Dedifferentiated amniotic fluid mesenchymal stem cell (primary cell): ENCODE results near the gene RFX2.

Source experiments
- DNase-seq: peaks from one replicate; pipeline ENCODE4 v3.0.0-alpha.2; 2016; ENCODE audit errors: extremely low spot score

The RFX2 gene

DNA sequence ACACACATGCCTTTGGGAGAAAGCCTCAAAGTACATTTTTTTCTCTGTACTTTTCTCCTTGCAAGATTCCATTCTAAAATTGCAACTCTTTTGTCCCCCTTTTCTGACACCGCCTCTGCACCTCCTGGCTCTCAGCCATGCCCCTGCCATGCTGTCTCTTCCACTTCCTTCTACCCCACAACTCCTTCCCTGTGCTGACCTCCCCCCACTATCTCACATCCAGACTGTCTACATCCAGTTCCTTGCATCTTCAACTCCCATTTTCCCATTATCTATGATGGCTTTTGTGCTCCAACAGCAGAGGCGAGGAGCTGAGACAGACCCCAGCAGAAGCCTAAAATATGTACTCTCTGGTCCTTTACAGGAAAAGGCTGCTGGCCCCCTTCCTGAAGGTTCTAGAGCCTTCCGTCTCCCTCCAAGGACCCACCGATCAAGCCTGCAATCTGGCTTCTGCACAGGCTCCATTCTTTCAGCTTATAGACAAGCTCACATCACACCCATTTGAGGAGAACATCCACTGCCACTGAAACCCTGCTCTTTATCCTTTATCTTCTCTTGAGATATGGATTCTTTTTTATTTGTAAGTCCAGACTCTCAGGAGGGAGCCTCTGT, 50.2 kb downstream of the RFX2 start:
- DNase-seq, result no peak

DNA sequence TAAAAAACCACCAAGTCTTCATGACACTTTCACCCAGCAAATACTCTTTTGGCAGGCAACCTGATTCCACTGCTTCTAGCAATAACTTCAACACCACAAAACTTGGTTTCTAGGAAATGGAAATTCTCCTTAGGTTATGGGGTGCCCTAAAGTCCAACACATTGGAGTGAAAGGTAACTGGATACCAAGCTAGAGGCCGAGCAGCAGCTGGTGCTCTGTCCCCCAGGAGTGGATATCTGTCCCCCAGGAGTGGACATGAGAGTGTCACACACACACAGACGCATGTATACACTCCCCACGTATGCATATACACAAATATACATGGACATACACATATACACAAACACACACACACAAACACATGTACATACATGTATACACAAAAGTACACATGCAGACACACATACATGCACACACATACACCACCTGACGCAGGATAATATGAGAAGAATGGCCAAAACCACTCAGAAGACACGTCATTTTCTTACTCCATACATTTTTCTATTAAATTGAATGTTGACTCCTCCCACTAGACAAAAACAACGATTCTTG, 50.8 kb downstream of the RFX2 start:
- DNase-seq, result no peak

DNA sequence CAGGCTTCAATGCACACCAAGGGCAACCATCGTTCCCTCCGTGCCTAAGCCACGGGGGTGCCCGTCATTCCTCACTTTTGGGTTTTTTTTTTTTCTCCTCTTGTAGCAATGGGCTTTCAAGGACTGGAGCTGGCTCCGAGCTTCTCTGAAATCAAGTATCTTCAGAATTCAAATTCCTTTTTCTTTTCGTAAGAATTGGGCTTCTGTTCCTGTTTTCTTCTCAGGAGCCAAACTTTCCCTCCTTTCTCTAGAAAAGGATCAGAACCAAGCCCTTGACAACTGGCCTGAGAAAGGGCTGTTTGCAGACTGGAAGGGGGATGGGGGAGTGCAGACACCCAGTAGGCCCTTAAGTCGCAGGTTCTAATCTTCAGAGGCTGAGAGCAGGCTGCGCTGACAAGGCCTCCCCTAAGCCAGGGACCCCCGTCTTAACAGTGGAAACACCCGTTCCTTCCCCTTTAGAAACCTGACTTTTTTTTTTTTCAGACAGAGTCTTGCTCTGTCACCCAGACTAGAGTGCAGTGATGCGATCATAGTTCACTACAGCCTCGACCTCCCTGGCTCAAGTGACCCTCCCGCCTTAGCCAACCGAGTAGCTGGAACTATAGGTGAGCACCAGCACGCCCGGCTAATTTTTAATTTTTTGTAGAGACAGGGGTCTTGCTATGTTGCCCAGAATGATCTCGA, 51.6 kb downstream of the RFX2 start:
- DNase-seq, result no peak

DNA sequence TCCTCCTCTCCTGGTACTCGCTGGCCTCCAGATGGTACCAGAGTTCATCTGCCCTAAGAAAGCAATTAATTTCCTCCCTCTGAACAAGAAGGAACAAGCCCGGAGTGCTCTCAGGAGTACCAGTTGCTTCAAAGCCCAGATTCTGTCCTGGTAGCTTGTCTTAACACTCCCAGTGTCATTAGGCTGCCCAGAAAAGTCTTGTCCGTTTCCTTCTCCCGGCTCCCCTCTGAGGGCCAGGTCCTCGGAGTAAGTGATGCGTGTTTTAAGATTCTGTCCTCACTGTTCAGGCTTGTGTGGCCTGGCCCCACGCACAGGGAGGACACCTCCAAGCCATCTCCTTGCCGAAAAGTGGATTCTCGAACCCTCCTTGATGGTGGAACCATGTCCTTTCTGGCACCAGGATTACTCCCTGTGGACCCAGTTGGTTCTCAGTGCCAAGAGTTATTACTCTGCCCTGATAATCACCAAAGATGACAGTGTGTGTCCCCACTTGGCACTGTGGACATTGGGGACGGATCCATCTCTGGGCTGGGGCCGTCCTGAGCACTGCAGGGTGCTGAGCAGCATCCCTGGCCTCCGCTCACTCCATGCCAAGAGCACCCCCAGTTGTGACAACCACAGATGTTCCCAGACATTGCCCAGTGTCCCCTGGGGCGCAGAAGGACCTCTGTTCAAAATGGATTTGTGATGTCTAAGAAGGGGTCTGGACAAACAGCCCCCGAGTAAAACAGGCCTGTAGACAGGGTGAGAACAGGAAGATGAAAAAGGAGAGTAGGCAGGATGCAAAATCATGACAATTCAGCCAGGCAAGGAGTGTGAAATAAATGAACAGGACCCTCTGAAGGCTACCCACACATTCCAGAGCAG, 52.4 kb downstream of the RFX2 start:
- no peak for DNase-seq

DNA sequence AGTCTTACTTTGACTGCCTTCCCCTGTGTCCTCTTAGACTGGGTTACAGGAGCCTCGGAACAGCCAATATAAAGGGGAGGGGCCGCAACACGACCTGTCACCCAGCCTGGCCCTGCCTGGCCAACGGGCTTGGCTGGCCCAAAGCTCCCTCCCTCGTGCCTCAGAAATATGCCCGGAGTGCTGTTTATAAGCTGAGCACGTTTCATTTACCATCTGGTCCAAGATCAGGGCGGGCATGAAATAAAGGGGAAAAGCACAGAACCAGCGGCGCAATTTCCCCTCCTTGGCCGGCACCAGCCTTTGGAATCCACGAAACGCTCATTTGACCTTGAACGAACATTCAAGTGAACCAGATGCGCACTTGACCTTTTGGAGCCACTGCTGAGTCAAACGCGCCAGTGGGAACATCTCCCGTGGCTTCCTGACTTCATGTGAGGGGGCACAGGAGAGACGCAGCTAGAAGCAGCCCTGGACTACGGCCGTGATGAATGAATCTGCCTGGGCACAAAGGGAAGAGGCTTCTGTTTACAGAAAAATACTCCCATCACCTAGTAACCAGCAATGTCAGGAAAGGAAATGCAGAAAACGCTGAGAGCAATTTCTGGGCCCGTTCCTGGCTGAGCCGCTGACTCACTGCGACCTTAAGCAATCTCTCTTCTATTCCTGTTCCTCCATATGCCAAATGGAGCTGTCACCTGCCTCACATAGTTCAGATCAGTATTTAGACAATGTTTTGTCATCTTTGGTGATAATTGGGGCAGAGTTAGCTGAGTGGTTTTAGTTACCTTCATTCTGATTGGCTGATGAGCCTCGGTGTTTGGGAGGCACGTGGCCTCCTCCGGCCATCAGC, 53.3 kb downstream of the RFX2 start:
- peak; percentile 94 for DNase-seq

DNA sequence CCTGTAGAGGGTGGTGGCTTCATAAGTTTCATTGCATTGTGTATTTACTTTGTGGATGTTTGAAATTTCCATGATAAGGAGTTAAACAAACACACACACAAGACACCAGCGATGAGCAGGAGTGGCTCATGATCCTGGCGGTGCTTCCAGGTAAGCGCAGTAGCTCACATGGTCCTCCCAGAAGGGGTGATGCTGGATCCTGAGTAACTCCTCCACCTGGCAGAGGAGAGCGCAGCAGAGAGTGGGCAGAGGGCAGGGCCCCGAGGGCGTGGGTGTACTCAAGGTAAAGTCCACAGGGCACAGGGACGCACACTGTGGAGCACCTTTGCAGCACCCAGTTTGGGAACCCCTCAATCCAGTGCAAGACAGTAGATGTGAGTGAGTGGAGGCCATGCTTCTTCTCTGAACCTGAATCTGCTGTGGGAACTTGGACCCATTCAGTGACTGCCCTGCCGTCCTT, 54.0 kb downstream of the RFX2 start:
- DNase-seq, result no peak

DNA sequence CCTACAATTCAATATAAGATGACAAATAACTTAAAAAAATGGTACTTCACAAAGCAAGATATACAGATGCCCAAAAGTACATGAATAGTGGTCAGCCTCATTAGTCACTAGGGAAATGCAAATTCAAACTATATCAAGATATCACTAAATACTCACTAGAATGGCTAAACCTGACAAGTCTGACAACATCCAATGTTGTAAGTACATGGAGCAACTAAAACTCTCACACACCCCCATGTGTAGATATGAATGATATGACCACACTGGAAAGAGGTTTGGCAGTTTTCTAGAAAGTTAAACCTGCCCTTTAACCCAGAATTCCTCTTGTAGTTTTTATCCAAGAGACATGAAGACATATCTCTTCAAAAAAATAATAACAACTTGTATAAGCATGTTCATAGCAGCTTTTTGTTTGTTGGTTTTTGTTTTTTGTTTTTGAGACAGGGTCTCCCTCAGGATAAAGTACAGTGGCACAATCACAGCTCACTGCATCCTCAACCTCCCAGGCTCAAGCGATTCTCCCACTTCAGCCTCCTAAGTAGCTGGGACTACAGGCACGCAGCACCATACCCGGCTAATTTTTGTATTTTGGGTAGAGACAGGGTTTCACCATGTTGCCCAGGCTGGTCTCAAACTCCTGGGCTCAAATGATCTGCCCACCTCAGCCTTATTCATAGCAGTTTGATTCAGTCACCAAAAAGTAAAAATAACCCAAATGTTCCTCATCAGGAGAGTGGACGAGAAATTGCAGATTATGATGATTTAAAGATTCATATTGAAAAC, 55.1 kb downstream of the RFX2 start:
- no peak for DNase-seq

DNA sequence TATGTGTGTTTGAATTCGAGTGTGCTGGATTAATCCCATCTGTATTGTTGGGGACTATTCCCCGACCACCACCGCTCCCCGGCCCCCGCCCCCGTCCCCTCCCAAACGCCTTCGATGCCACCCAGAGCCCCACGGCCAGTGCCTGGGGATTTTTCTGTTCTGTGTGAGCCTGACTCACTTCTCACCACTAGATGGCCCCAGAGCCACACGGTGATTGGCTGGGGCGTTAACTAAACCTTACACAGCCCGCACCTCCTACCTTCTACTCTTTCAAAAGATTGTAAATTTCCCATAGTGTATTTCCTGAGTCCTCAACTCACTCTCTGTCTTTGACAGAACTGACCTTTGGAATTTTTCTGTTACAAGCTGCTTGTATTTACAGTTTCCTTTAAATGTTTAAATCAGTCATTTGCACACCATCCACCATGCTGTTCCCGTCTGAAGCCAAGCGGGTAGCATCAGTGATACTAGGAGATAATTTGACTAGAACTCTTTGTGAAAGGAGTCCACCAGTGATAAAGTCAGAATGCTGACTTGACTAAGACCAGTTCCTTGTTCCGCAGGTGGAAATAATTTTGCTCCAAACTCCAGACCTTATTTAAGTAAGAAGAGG, 61.4 kb downstream of the RFX2 start:
- peak; percentile 73 for DNase-seq

DNA sequence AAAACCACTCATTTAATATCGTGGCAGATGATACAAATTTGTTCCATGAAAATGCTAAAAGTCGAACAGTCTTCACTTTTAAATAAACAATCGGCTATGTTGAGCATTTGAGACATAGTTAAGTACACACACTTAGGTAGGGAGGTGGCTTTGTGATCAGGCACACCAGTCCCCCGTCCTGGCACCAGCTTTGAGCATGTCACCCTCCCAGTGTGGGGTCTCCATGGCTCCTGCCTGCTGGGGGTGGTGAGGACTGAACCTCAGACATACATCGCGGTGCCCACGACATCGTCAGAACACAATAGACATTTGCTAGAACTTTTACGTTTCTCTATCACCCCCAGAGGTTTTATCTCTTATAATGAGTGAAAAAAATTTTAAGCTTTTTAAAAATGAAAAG, 62.0 kb downstream of the RFX2 start:
- DNase-seq, result no peak

DNA sequence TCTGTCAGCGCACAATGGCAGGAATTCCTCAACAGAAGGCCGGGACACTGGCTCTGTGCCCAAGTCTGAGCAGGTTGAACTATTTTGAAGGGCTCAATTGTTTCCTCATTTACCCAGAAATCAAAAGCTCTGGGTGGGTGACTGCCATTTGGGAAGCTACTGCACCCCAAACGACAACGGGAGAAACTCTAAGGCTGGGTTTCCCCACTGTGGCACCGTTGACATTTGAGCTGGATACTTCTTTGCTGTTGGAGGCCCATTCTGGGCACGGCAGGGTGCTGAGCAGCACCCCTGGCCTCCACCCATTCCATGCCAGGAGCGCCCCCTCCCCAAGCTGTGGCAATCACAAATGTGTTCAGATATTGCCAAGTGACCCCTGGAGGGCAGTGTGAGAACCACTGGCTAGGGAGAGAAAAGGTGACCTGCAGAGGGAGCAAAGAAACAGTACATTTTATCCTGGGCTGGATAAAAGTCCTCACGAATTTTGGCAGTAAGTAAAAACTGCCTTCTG, 62.5 kb downstream of the RFX2 start:
- DNase-seq, result peak; percentile 31

DNA sequence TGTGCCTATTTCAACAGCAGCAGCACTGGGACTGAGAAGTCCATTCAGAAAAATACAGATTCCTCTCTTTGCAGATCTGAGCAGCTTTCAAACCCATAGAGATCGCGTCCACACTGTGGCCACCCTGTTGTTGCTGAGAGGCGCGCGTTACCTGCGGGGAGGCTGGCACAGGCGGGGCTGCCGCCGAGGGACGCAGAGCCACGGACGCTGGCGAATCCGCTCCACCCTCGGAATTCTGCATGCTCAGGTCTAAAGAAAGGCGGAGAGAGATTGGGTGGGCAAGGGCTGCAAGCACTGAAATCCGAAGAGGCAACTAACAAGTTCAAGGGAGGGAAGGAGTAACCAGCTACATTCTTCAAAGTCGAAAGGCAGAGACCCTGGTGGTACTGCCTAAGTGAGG, 63.0 kb downstream of the RFX2 start:
- no peak for DNase-seq

DNA sequence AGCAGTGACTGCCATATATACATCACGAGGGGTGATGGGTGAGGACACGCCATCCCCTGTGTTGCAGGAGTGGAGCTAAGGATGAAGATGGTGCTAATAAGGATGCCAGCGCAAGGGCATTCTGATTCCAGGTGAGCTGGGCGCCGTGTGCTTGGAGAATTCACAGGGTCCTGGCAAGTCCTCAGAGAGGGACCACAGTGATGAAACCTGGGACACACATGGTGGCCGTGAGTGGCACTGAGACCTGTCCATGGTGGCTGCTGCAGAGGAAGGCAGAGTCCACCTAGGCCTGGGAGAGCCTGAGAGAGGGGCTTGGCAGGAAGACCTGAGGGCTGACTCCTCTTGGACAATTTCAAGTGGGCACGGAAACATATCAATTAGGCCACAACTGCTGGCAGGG, 65.2 kb downstream of the RFX2 start:
- no peak for DNase-seq

DNA sequence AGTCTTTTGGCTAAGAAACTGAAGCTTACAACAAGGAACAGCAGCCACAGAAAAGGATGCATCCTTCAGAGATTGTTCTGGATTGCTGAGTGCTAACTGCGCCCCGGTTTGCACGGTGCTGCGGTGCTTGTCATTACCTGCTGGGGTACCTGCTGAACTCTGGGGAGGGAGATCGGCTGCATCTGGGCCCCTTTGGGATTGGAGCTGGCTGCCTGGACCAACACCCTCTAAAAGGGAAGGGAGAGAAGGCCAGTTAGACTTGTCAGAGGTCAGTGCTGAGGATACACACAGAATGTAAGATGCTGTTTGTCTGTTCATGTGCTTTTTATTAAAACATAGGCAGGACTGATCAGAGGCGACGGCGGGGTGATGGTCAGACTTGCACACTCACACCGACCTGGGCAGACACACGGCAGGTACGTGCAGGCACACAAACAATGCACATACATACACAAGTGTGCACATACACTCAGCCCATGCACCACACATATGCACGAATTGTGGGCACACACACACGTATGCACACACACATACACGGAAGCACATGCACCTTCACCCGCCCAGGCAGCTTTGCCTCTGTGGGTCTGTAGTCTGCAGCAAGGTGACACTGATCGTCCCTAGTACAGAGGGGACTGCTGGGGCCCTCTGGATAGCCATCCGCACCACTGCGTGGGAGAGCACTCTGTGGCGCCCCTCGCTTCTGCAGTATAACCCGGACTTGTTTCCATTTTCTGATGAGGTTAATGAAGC, 66.1 kb downstream of the RFX2 start:
- no peak for DNase-seq

DNA sequence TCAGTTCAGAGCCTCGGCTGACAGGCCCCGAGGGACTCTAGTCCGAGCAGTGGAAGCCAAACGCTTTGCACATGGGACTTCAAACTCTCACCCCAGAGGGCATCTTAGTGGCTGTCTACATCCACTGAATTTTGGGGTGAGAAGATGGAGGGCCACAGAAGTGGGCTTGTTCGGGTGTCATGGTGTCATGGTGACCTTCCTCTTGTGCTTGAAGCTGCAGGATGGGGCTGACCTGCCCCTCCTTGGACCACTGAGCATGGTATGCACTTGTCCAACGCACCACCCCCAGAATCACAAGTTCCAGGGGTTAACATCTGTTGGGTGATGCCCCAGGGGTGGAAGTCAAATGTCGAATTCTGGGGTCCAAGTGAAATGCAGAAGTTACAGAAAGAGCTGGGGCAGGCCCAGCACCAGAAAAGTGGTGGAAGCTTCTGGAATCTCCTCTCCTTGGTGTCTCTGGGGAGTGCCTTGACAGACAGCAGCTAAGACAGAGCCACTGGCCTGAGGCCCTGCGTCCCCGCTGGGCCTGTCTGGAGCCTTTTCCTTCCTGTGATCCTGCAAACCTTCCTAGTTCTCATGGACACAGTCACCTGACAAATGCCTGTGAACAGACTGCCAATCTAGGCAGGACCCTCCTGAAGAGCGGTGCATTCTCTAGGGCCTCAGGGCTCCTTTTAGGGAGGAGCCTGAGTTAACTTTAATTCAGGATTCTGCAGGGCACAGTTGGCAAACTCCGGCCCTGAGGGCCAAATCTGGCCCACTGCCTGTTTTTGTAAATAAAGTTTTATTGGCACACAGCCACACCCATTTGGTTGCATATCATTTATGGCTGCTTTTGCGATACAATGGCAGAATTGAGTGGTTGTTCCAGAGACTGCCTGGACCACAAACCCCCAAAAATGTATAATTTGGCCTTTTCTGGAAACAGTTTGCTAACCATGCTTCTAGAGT, 67.2 kb downstream of the RFX2 start:
- no peak for DNase-seq

DNA sequence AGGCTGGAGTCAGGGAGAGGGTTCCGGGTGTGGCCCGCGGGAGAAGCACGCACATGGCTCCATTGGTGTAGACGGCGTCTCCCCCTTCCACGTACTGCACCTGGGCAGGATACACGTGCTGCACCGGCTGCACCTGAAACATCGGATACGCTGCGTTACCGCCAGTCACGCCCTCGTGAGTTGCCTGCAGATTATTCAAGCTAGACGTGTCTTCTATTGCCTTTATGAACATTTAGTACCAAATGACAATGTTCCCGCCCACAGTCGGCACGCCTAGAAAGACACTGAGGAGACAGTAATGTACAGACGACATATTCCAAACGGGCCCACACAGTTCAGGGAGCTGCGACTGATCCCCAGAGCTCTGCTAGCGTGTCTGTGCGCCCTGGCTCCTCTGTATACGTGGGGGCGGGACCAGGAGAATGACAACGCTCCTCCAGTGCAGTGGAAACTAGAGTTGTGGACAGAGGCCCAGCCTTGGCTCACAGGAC, 68.3 kb downstream of the RFX2 start:
- no peak for DNase-seq

DNA sequence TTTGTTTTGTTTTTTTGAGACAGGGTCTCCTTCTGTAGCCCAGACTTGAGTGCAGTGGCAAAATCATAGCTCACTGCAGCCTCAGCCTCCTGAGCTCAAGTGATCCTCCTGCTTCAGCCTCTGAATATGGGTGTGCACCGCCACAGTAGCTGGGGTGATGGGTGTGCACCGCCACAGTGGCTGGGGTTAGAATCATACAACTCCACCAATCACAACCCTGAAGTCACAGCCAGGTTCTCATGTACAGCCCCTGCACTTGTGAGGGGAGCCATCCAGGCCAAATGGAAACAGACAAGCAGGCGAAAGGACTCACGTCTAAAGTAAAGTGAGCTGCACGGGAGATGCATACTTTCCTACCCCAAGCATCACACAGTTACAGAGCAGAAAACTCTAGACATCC, 69.2 kb downstream of the RFX2 start:
- no peak for DNase-seq

DNA sequence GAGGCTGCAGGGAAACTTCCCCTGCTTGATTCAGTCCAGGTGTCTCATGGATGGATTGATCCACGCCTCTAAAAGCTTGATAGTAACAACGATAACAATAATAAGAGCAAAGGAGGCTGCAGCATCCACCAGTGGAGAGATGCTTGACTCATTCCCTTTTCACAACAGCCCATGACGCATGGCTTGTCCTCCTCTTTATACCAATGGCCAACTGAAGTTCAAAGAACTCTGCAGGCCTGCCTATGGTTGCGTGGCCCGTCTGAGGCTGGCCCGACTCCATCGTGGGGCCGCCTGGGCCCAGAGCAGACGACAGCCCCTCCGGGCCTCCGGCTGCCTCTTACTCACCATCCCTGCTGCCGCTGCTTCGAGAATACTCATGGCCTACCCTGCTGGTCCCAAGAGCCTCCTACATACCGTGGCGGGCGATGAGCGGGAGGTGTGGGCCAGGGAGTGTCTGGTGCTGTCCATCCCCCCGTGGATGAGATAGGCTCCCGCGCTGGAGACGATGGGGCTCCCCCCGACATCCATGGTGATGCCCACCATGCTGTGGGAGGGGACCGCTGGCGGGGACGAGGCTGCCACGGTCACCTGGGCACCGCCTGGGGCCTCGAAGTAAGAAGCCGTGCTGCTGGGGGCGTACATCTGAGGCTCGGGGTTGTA, 70.6 kb downstream of the RFX2 start:
- DNase-seq, result no peak
